Ishikawa (cell line): ENCODE measurements around the gene TOMM7.

Experiments
- CEBPB ChIP-seq: IDR thresholded peaks from 2 replicates; pipeline ENCODE4 v1.6.1; 2012
- CREB1 ChIP-seq: IDR thresholded peaks from 2 replicates; pipeline ENCODE4 v1.6.1; 2012; ENCODE audit warnings: low read depth
- EGR1 ChIP-seq: IDR thresholded peaks from 2 replicates; pipeline ENCODE4 v1.6.1; 2012
- EP300 ChIP-seq: IDR thresholded peaks from 2 replicates; pipeline ENCODE4 v1.6.1; 2012; ENCODE audit warnings: borderline replicate concordance
- FOXM1 ChIP-seq: IDR thresholded peaks from 2 replicates; pipeline ENCODE4 v1.6.1; 2012; ENCODE audit warnings: low read depth, borderline replicate concordance
- NFIC ChIP-seq: IDR thresholded peaks from 2 replicates; pipeline ENCODE4 v1.6.1; 2012
- RAD21 ChIP-seq: IDR thresholded peaks from 2 replicates; pipeline ENCODE4 v1.6.1; 2012; ENCODE audit warnings: low read depth
- REST ChIP-seq: IDR thresholded peaks from 2 replicates; pipeline ENCODE4 v1.6.1; 2012; ENCODE audit warnings: low read depth, mild to moderate bottlenecking
- TAF1 ChIP-seq: IDR thresholded peaks from 2 replicates; pipeline ENCODE4 v1.6.1; 2012; ENCODE audit warnings: low read depth, mild to moderate bottlenecking
- TCF12 ChIP-seq: IDR thresholded peaks from 2 replicates; pipeline ENCODE4 v1.6.1; 2012; ENCODE audit warnings: low read depth
- TEAD4 ChIP-seq: IDR thresholded peaks from 2 replicates; pipeline ENCODE4 v1.6.1; 2012
- YY1 ChIP-seq: IDR thresholded peaks from 2 replicates; pipeline ENCODE4 v1.6.1; 2012; ENCODE audit warnings: low read depth
- ZBTB7A ChIP-seq: IDR thresholded peaks from 2 replicates; pipeline ENCODE4 v1.6.1; 2012; ENCODE audit warnings: low read depth
- TF ChIP-seq, protein P1 (sequence below): IDR thresholded peaks from 2 replicates; pipeline ENCODE4 v1.6.1; 2012
- TF ChIP-seq, protein P2 (sequence below): IDR thresholded peaks from 2 replicates; pipeline ENCODE4 v1.6.1; 2012

The TOMM7 gene

GRCh38 chr7:22781230-22781711 lies 41.4 kb downstream of the TOMM7 start:
- no peak for TF ChIP-seq NFIC
- no peak for TF ChIP-seq EP300
- no peak for TF ChIP-seq YY1
- TF ChIP-seq EGR1, result no peak
- no peak for TF ChIP-seq TAF1
- TF ChIP-seq, protein P1, sequence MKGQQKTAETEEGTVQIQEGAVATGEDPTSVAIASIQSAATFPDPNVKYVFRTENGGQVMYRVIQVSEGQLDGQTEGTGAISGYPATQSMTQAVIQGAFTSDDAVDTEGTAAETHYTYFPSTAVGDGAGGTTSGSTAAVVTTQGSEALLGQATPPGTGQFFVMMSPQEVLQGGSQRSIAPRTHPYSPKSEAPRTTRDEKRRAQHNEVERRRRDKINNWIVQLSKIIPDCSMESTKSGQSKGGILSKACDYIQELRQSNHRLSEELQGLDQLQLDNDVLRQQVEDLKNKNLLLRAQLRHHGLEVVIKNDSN, result no peak
- no peak for TF ChIP-seq CEBPB
- no peak for TF ChIP-seq REST

DNA sequence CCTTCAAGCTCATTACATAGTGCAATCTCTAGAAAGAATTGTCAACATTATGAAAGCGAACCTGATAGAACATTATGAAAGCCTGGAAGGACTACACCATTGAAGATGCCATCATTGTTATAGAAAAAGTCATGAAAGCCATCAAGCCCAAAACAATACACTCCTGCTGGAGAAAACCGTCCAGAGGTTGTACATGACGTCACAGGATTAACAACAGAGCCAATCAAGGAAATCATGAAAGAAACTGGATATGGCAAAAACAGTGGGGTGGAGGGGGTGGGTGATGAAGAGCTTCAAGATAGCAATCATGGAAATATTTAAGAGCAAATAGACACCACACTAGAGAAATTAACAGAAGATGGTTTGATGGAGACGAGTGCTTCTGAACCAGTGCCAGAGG lies 45.7 kb downstream of the TOMM7 start:
- no peak for TF ChIP-seq TAF1
- no peak for TF ChIP-seq FOXM1
- no peak for TF ChIP-seq YY1
- TF ChIP-seq EP300, result no peak
- TF ChIP-seq, protein P2, sequence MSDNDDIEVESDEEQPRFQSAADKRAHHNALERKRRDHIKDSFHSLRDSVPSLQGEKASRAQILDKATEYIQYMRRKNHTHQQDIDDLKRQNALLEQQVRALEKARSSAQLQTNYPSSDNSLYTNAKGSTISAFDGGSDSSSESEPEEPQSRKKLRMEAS, result no peak
- TF ChIP-seq TEAD4, result no peak
- TF ChIP-seq REST, result no peak
- TF ChIP-seq, protein P1, result no peak
- no peak for TF ChIP-seq RAD21
- no peak for TF ChIP-seq EGR1
- TF ChIP-seq CEBPB, result no peak
- no peak for TF ChIP-seq NFIC
- TF ChIP-seq CREB1, result no peak
- TF ChIP-seq TCF12, result no peak
- TF ChIP-seq ZBTB7A, result no peak

GRCh38 chr7:22772885-22773284 lies 49.8 kb downstream of the TOMM7 start:
- TF ChIP-seq ZBTB7A (no peak), YY1 (no peak), REST (no peak)

DNA sequence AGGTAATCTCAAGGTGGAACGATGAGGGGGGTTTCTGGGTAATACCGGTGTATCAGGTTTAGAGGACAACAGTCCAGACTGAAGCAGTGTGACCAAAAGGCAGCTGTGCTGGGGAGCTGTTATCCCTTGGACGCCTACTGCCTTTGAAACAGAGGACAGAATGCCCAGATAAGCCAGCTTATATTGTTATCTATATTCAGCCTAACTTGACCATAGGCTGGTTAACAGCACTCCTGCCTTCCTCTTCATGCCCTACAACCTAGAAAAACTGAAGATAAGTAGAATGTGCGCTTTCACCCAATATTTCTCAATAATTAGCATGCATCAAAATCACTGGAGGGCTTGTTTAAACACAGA lies 50.8 kb downstream of the TOMM7 start:
- TF ChIP-seq ZBTB7A (no peak), EP300 (no peak), FOXM1 (no peak), REST (no peak), TEAD4 (no peak), EGR1 (no peak), CEBPB (no peak), CREB1 (no peak), YY1 (no peak), NFIC (no peak), TCF12 (no peak), RAD21 (no peak), TAF1 (no peak)
- TF ChIP-seq, protein P1, result no peak
- TF ChIP-seq, protein P2, result no peak
